Activated T-helper 1 cell treated with anti-CD3 and anti-CD28 coated beads, Interleukin-2, amount 50 U/mL, for 16 hours (primary cell): ENCODE data around the gene TM4SF5.
A peak's percentile ranks its signal among the peaks of the same experiment; 100 is the strongest.

Experiments used
- DNase-seq, 2 donors: peaks; one replicate each; pipeline ENCODE4 v3.0.0-alpha.2; 2020; ENCODE audit warnings: low read depth in 1 of 2, low spot score in 1 of 2

Gene TM4SF5

DNA sequence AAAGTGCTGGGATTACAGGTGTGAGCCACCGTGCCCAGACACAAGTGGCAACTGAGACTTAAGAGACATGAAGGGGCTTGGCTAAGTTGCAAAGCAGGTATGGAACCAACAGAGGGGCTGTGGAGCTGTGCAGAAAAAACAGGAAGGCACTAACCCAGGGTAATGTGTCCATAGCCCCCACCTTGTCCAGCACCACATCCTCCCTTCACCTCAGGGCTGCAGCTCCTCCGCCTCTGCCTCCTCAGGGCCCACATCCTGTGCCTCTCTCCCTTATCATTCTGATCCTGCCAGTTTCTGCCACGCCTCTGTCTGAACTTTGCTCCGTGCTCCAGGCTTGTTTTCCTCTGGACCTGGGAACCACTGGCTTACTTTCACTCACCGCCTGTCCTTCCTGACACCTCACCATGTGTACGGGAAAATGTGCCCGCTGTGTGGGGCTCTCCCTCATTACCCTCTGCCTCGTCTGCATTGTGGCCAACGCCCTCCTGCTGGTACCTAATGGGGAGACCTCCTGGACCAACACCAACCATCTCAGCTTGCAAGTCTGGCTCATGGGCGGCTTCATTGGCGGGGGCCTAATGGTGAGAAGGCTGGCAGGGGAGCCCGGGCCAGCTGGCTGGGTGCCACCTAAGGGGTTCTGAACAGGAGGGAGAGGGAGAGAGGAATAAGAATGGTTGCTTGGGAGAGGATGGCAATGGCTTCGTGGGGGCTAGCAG lies at the start of gene TM4SF5:
TSS of gene TM4SF5 (plus strand) at position 368 of the 716 bp plus-strand sequence. CDS start at position 405, 37 bp downstream.
- no peak for DNase-seq

DNA sequence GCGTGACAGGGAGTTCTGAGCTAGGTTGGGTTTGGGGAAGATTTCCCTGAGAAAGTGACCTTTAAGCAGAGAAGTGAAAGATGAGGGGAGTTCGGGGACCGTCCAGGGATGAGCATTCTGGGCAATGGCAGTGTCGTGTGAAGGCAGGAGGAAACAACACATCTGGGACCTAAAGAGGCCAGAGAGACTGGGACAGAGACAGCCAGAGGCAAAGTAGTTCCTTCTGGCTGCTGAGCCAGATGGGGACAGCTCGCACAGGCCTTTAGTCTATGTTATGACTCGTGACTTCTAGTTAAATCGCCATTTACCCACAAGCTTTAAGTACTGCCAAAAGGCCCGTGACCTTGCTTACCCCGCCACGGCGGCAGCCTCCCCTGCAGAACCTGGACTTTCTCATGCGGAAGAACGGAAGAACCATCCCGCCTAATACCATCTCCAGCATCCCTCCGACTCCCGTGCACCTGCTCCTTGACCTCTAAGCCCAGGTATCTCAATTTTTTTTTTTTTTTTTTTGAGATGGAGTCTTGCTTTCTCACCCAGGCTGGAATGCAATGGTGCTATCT lies 48.9 kb upstream of the TM4SF5 start:
- no peak for DNase-seq

- no peak for DNase-seq
Measured at GRCh38 chr17:4724650-4725049, 47.0 kb upstream of the TM4SF5 start.

DNA sequence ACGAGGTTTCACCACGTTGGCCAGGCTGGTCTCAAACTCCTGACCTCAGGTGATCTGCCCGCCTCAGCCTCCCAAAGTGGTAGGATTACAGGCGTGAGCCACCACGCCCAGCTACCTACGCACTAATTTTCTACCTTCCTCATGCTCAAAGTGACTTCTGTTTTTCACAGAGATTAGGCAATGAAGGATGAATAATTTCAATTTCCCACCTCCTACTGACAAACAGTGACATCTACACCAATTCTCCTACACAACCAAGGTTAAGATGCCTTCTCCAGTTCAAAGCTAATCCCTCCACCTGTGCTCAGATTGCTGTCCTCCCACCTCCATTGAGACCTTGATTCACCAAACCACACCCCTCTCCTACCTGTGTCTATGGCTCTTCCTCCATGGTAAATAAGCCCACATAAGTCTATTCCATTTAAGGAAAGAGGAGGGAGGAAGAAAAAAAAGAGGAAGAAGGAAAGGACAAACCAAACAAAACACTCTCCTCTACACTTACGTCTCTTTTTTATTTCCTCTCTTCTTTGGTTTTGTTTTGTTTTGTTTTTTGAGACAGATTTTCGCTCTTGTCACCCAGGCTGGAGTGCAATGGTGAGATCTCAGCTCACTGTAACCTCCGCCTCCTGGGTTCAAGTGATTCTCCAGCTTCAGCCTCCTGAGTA lies 45.9 kb upstream of the TM4SF5 start:
- DNase-seq, result no peak

GRCh38 chr17:4728124-4728523 lies 43.6 kb upstream of the TM4SF5 start:
- no peak for DNase-seq

- no peak for DNase-seq
Measured at GRCh38 chr17:4733073-4733531, 38.6 kb upstream of the TM4SF5 start.

GRCh38 chr17:4734857-4735475 lies 36.7 kb upstream of the TM4SF5 start:
- no peak for DNase-seq

- no peak for DNase-seq
Measured at GRCh38 chr17:4735876-4736651, 35.6 kb upstream of the TM4SF5 start.

- no peak for DNase-seq
Measured at GRCh38 chr17:4738136-4739121, 33.3 kb upstream of the TM4SF5 start.

GRCh38 chr17:4739122-4740024 lies 32.3 kb upstream of the TM4SF5 start, which contains the start of the genes CXCL16 and ZMYND15:
CXCL16 (minus strand) TSS chr17:4739928; CDS start chr17:4739339, 589 bp downstream.
ZMYND15 (plus strand) TSS chr17:4739833; CDS start chr17:4740549, 716 bp downstream.
- peak in 1 of 2 donors; percentile 37 for DNase-seq

- no peak for DNase-seq
Measured at GRCh38 chr17:4740025-4740351, 31.7 kb upstream of the TM4SF5 start.

- DNase-seq, result no peak
Measured at GRCh38 chr17:4740584-4740983, 31.1 kb upstream of the TM4SF5 start.

DNA sequence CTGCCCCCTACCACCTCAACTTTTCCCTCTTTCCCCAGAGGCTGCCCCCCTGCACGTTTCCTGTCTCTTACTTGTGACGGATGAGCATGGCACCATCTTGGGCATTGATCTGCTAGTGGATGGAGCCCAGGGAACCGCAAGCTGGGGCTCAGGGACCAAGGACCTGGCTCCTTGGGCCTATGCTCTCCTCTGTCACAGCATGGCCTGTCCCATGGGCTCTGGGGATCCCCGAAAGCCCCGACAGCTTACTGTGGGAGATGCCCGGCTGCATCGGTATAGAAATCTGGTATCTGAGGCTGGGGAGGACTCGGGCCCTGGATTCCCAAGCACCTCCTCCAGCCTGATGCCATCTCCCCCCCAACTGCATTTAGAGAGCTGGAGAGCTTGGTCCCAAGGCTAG lies 30.1 kb upstream of the TM4SF5 start:
- no peak for DNase-seq

DNA sequence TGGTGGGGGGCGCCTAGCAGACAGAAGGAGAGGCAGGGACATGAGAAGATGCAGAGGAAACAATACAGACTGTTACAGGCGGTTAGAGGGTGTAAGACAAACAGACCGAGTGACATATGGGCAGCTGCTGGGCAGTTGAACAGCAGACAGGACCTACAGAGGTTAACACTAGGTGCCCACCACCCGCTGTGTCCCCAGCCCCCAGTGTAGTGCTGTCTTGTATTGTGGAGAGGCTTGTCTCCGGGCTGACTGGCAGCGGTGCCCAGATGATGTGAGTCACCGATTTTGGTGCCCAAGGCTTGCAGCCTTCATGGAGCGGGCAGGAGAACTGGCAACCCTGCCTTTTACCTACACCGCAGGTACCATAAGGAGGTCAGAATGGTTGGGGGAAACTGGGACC lies 29.6 kb upstream of the TM4SF5 start:
- no peak for DNase-seq

GRCh38 chr17:4742629-4743028 lies 29.1 kb upstream of the TM4SF5 start:
- DNase-seq, result no peak

DNA sequence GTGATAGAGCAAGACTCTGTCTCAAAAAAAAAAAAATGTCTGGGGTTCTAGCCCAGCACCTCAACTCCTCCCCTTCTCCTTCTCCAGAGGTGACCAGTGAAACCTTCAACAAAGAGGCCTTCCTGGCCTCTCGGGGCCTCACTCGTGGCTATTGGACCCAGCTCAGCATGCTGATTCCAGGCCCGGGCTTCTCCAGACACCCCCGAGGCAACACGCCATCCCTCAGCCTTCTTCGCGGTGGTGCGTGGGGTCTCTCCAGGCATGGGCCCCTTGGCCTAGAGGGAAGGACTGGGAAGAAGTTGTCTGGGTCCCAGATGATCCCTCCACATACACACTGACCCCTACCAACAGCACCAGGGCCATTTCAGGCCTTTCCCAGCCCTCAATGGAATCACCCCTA lies 28.5 kb upstream of the TM4SF5 start:
- no peak for DNase-seq

- DNase-seq, result no peak
Measured at GRCh38 chr17:4743898-4744297, 27.8 kb upstream of the TM4SF5 start.

GRCh38 chr17:4744999-4745969 lies 26.4 kb upstream of the TM4SF5 start:
- DNase-seq, result no peak
